H1 (cell line): Measurements from ENCODE around the gene MAPK13.

Experiments
- GABPA ChIP-seq: IDR thresholded peaks from 2 replicates; pipeline ENCODE4 v1.6.1; 2011; ENCODE audit warnings: mild to moderate bottlenecking, low read length, moderate library complexity, borderline replicate concordance; ENCODE audit not compliant: insufficient read depth
- HDAC6 ChIP-seq: IDR thresholded peaks from one replicate; pipeline ENCODE4 v1.7.1; 2012; ENCODE audit warnings: low read depth, mild to moderate bottlenecking, inconsistent platforms, low read length, moderate library complexity
- MAX ChIP-seq: IDR thresholded peaks from 2 replicates; pipeline ENCODE4 v1.6.1; 2012; ENCODE audit warnings: inconsistent platforms
- POLR2A ChIP-seq, 2 experiments: IDR thresholded peaks; 1 replicate in 1 of 2; 2 replicates in 1 of 2; pipeline ENCODE4 v1.6.1; 2011; ENCODE audit warnings: low read depth in 2 of 2, low read length in 2 of 2, mild to moderate bottlenecking in 2 of 2; ENCODE audit errors: control extremely low read depth in 1 of 2
- RBBP5 ChIP-seq: IDR thresholded peaks from 2 replicates; pipeline ENCODE4 v1.7.1; 2012; ENCODE audit warnings: low read depth, mild to moderate bottlenecking, inconsistent platforms, low read length, moderate library complexity, borderline replicate concordance
- SP2 ChIP-seq: IDR thresholded peaks from 2 replicates; pipeline ENCODE4 v1.6.1; 2012; ENCODE audit warnings: mild to moderate bottlenecking, low read length, inconsistent platforms
- TAF1 ChIP-seq: IDR thresholded peaks from 2 replicates; pipeline ENCODE4 v1.6.1; 2011; ENCODE audit warnings: mild to moderate bottlenecking, low read depth, low read length
- TF ChIP-seq, protein P1 (sequence below), 3 experiments: IDR thresholded peaks; 1 replicate in 2 of 3; 2 replicates in 1 of 3; pipeline versions ENCODE4 v1.5.1 to v1.6.1; 2011; ENCODE audit warnings: low read length in 3 of 3, mild to moderate bottlenecking in 3 of 3, inconsistent platforms in 2 of 3, low read depth in 1 of 3, moderate library complexity in 1 of 3; ENCODE audit not compliant: insufficient read depth in 1 of 3; ENCODE audit errors: control extremely low read depth in 1 of 3
- TF ChIP-seq, protein P2 (sequence below): IDR thresholded peaks from 2 replicates; pipeline ENCODE4 v1.6.1; 2011; ENCODE audit warnings: low read depth, mild to moderate bottlenecking, low read length; ENCODE audit not compliant: insufficient read depth

GRCh38 chr6:36139991-36140710, 9.8 kb downstream of the MAPK13 start:
- TF ChIP-seq, protein P1, sequence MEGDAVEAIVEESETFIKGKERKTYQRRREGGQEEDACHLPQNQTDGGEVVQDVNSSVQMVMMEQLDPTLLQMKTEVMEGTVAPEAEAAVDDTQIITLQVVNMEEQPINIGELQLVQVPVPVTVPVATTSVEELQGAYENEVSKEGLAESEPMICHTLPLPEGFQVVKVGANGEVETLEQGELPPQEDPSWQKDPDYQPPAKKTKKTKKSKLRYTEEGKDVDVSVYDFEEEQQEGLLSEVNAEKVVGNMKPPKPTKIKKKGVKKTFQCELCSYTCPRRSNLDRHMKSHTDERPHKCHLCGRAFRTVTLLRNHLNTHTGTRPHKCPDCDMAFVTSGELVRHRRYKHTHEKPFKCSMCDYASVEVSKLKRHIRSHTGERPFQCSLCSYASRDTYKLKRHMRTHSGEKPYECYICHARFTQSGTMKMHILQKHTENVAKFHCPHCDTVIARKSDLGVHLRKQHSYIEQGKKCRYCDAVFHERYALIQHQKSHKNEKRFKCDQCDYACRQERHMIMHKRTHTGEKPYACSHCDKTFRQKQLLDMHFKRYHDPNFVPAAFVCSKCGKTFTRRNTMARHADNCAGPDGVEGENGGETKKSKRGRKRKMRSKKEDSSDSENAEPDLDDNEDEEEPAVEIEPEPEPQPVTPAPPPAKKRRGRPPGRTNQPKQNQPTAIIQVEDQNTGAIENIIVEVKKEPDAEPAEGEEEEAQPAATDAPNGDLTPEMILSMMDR (IDR thresholded peaks at IDR 0.05; ENCODE audit: control extremely low read depth in 1 of 3, insufficient read depth in 1 of 3, low read depth in 1 of 3, low read length in 3 of 3) = no peak
- no peak for TF ChIP-seq SP2
- no peak for TF ChIP-seq POLR2A (IDR thresholded peaks at IDR 0.05; ENCODE audit: control extremely low read depth in 1 of 2, low read depth in 2 of 2, low read length in 2 of 2)
- no peak for TF ChIP-seq TAF1
- TF ChIP-seq, protein P2, sequence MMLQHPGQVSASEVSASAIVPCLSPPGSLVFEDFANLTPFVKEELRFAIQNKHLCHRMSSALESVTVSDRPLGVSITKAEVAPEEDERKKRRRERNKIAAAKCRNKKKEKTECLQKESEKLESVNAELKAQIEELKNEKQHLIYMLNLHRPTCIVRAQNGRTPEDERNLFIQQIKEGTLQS = no peak
- TF ChIP-seq MAX = no peak
- TF ChIP-seq HDAC6 = no peak
- no peak for TF ChIP-seq GABPA
- TF ChIP-seq RBBP5 = no peak
